HAP-1 (cell line): ENCODE measurements around the gene GATA5.

ENCODE experiments used
- DNase-seq, 2 experiments: peaks; one replicate each; pipeline ENCODE4 v3.0.0-alpha.2; 2016 to 2020; ENCODE audit warnings: low spot score in 2 of 2
- H3K27me3 ChIP-seq: fragments of 250-450 bp; sonication (Bioruptor Pico); 2 replicates; pipeline ENCODE4 v1.5.1; 2020; ENCODE audit warnings: low read depth, mild to moderate bottlenecking, moderate library complexity
- H3K36me3 ChIP-seq: fragments of 250-450 bp; sonication (Bioruptor Pico); replicated peaks from 2 replicates; pipeline ENCODE4 v1.5.1; 2020; ENCODE audit warnings: mild to moderate bottlenecking
- H3K4me1 ChIP-seq: fragments of 250-450 bp; sonication (Bioruptor Pico); 2 replicates; pipeline ENCODE4 v1.5.1; 2020; ENCODE audit warnings: mild to moderate bottlenecking
- H3K4me3 ChIP-seq: fragments of 250-450 bp; sonication (Bioruptor Pico); 2 replicates; pipeline ENCODE4 v1.5.1; 2020; ENCODE audit warnings: mild to moderate bottlenecking, moderate library complexity
- H3K9me3 ChIP-seq: fragments of 250-450 bp; sonication (Bioruptor Pico); 2 replicates; pipeline ENCODE4 v1.5.1; 2020; ENCODE audit warnings: mild to moderate bottlenecking, moderate library complexity
- in situ Hi-C: fragments of 300-500 bp; cut with MboI; formaldehyde crosslinking; loops from 3 replicates; pipeline ENCODE4 v1.14.3; 2020; ENCODE audit warnings: low sequenced_read_pairs, inconsistent platforms, mixed read lengths

Gene GATA5

DNA sequence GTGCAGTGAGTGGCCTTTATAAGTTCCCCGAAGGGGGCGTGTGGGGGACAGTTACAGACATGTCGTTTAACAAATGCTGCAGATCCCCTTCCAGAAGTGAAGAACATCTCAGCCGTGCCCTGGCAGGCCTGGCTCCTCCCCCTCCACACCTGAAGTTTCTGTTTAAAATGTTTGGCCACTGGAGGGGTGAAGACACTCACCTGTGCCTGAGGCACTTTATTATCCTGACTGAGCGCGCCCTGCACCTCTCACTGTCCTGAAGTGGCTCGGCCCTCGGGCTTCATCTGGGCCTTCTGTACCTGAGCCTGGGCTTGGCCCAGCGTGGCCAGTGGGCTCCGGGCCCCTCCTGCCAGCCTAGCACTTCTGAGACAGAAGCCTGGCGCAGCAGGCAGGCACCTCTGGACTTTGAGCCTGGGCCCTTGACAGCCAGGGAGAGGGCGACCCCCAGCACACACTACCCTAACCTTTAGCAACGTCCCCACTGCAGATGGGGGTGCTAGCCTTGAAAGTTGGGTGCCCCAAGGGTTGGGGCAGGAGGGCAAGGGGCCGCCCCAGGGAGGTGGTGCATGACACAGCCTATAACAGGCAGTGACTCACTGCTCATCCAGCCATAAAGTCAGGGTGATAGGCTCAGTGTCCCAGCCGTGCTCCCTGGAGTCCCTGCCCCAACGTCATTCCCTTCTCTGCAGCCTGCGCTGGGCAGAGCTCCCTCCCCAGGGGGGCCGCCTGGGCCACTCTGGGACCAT is 13.6 kb upstream of the GATA5 start:
- no peak for DNase-seq
- Histone ChIP-seq H3K36me3 (no peaks in the 10 kb centered on the region), H3K4me1 (no peaks in the 10 kb centered on the region), H3K9me3 (no peaks in the 10 kb centered on the region), H3K4me3 (no peak overlapping the region), H3K27me3 (peaks cover 30% of the 10 kb centered on the region)
- in situ Hi-C loops: no loop called here

DNA sequence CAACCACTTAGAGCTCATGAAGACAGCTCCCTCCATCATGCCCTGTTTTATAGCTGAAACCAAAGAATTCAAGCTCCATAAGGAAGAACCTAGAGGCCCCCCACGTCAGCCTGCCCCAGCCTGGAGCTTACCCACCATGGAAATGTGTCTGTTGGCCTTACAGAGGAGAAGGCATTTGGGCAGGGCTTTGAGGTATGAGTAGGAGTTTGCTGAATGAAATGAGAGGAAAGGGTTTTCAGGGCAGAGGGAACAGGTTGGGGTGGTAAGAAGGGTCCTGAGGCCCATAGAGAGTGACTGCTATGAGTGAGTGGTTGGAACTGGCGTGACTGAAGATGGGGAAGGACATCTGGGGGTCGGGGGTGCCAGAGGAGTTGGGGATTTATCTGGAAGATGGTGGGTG is 12.7 kb upstream of the GATA5 start:
- DNase-seq: no peak
- in situ Hi-C loops: no loop called here
- H3K4me1 ChIP-seq: no peaks in the 10 kb centered on the region
- no peaks in the 10 kb centered on the region for H3K9me3 ChIP-seq
- H3K4me3 ChIP-seq: no peak overlapping the region
- peaks cover 32% of the 10 kb centered on the region for H3K27me3 ChIP-seq
- no peaks in the 10 kb centered on the region for H3K36me3 ChIP-seq

DNA sequence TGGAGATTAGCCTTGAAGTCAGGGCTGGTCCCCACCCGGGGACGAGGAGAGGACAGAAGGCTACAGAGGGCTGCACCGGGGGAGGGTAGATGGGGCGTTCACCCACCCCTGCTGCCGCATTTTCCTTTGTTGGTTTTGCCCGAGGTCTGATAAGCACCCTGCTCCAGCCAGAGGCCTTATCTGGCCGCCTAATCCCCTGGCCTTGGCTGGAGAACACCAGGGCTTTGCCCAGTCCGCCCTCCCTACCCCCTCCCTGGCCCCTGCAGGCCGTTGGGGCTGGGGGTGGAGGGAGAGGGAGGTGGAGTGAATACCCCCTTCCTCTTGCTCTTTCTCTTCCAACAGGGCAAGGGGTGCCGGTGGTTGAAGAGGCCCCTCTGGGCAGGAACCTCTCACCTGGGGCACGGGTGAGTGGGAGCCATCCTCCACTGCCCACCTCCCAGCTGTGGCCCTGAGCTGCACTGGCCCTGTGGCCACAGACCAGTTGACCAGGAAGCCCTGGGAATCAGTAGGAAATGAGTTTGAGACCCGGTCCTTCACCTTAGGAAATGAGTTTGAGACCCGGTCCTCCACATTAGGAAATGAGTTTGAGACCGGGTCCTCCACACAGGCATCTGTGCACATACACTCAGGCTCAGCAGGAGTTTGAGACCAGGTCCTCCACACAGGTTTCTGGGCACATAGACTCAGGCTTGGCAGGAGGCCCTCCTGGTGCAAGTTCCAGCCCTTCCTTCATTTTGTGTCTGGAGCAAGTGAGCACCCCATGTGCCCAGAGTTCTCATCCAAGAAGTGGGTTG is 12.0 kb upstream of the GATA5 start:
- DNase-seq: no peak
- no peaks in the 10 kb centered on the region for H3K4me1 ChIP-seq
- H3K9me3 ChIP-seq: no peaks in the 10 kb centered on the region
- in situ Hi-C loops: no loop called here
- no peak overlapping the region for H3K4me3 ChIP-seq
- H3K36me3 ChIP-seq: no peaks in the 10 kb centered on the region
- peaks cover 39% of the 10 kb centered on the region for H3K27me3 ChIP-seq

DNA sequence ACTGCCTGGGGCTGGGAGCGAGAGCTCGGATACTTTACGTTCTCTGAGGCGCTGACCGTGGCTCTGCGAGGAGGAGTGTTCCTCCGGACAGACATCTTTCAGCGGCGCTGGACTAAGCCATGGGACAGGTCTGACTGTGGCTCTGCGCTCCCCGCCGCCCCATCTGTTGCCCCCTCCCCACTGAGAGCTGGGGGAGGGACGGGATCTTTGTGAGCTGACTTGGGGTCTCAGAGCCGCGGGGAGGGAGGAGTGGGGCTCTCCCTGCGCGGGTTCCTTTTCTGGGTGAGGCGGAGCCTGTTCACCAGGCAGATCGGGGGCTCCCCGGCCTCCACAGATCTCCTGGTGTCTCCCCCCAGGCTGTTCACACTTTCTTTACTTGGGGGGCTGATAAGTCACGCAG is 11.3 kb upstream of the GATA5 start:
- no peaks in the 10 kb centered on the region for H3K4me1 ChIP-seq

DNA sequence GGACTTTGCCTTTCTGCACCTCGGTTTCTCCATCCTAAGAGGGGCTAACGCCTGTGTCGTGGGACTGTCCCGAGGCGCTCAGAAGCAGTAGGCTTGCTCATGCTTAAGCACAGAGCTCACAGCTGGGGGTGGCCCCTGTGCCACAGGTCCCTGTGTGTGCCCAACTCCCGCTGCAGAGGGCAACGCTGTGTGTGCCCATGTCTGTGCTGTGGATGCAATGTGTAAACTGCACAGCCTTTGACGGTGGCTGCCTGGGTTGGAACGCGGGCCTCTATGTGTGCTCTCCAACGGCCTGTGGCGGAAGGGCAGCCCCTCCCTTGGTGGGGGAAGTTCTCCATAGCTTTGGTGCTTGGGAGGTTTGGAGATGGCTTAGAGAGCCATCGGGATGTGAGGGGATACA is 10.7 kb upstream of the GATA5 start:
- in situ Hi-C loops: no loop called here
- H3K36me3 ChIP-seq: no peaks in the 10 kb centered on the region
- H3K9me3 ChIP-seq: no peaks in the 10 kb centered on the region
- DNase-seq: no peak
- H3K27me3 ChIP-seq: peaks cover 46% of the 10 kb centered on the region
- no peak overlapping the region for H3K4me3 ChIP-seq
- H3K4me1 ChIP-seq: no peaks in the 10 kb centered on the region

More for the DNA sequence above, 11.3 kb upstream of the GATA5 start:
- Histone ChIP-seq H3K4me3 (no peak overlapping the region), H3K36me3 (no peaks in the 10 kb centered on the region), H3K9me3 (no peaks in the 10 kb centered on the region), H3K27me3 (peaks cover 44% of the 10 kb centered on the region)
- DNase-seq: no peak
- in situ Hi-C loops: no loop called here

DNA sequence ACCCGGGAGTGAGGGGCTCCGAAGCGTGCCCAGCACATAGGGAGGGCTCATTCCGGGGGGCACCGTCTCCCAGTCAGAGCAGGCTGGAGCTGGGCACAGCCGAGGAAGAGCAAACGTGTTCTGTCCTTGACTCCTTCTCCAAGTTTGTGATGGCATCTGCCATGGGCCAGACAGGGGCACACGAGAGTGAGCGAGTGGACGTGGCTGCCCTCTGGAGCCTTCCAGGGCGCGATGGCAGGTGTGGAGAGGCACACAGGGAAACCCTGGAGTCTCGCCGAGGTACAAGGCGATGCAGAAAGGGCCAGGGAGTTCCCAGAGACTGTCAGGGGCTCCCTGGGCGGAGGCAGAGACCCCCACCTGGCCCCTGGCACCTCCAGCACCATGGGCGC is 9.9 kb upstream of the GATA5 start:
- H3K27me3 ChIP-seq: peaks cover 46% of the 10 kb centered on the region
- no peaks in the 10 kb centered on the region for H3K9me3 ChIP-seq
- H3K4me3 ChIP-seq: no peak overlapping the region
- in situ Hi-C loops: no loop called here
- H3K36me3 ChIP-seq: no peaks in the 10 kb centered on the region
- DNase-seq: no peak
- H3K4me1 ChIP-seq: no peaks in the 10 kb centered on the region

DNA sequence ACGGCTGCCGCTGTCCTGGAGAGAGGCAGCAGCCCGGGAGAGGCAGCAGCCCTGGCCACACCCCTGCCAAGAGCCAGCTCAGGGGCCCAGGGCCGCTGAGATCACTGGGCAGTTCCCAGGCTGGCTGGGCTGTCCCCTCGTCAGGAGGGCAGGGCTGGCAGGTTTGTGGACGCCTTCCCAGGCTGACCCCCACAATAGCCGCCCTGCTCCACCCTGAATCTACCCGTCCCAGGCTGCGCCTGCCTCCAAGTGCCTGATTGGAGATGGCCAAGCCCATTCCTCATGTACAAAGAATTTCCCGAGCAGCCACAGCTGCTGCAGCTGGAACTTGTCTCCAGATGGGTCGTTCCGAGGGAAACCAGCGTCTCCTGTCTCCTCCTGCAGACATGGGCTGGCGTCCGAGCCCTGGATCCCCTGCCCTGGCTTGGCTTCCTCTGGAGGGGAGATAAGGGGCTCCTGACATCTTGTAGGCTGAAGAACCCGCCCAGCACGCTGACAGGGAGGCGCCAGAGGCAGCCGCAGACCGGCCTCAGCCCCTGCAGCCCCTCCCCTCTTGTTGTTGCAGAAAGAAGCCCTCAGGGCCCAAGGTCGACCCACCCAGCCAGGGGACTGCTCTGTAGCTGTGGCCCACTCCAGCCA is 9.4 kb upstream of the GATA5 start:
- peaks cover 45% of the 10 kb centered on the region for H3K27me3 ChIP-seq
- no peak overlapping the region for H3K4me3 ChIP-seq
- no peaks in the 10 kb centered on the region for H3K36me3 ChIP-seq
- no peaks in the 10 kb centered on the region for H3K9me3 ChIP-seq
- no peaks in the 10 kb centered on the region for H3K4me1 ChIP-seq
- in situ Hi-C loops: no loop called here
- DNase-seq: no peak

DNA sequence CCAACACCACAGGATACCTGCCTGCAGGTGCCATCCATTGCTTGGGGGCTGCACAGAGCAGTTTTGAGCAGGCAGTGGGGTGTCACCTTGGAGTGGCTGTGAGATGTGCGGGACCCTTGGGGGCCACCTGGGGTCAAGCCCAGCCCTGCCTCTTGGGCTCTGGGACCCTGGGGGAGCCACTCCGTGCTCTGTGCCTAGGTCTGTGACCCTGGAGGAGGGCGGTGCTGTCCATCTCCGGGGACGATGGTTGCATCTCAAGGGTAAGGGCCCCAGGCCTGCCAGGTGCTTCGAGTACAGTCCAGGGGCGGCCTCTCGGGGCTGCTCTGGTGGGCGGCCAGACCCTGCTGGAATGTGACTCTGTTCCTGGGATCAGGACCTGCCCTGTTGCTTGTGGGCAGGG is 8.7 kb upstream of the GATA5 start:
- H3K27me3 ChIP-seq: peaks cover 44% of the 10 kb centered on the region
- H3K4me1 ChIP-seq: no peaks in the 10 kb centered on the region
- no peak overlapping the region for H3K4me3 ChIP-seq
- H3K36me3 ChIP-seq: no peaks in the 10 kb centered on the region
- no peak for DNase-seq
- in situ Hi-C loops: no loop called here
- no peaks in the 10 kb centered on the region for H3K9me3 ChIP-seq

DNA sequence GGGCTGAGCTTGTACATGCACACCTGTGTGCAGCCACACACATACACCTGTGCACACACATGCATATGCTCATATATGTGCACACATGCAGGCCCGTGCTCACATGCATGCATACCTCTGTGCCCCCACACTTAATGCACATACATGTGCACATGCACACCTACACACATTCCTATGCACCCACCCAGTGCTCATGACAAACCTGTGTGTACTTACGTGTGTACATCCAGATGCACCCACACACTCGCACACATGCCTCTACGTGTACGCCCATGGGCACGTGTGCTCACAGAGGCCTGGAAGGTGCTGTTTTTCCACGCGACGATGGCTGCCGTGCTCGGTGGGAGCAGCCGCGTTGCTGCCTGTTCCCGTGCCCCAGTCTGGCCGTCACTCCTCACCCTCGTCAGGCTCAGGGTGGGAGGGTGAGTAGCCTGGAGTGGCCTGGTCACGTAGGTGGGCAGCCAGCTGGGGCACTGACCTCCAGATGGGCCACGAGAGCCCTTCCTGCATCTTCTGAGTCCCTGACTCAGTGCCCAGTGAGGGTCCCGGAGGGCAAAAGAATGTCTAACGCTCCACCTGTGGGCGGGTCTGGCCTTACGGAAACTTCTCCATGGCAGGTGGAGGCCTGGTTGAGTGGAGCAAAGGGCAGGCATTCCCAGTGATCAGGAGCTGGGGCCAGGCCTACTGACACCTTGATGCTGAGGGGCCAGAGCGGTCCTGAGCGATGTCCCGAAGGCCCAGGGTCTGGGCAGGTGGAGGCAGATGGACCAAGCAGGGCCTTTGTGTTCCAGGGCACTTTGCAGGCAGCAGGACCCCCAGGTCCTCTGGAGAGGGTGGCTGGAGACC is 8.0 kb upstream of the GATA5 start:
- H3K4me1 ChIP-seq: no peaks in the 10 kb centered on the region
- H3K36me3 ChIP-seq: no peaks in the 10 kb centered on the region
- DNase-seq: no peak
- H3K27me3 ChIP-seq: peaks cover 50% of the 10 kb centered on the region
- no peaks in the 10 kb centered on the region for H3K9me3 ChIP-seq
- no peak overlapping the region for H3K4me3 ChIP-seq
- in situ Hi-C loops: no loop called here

DNA sequence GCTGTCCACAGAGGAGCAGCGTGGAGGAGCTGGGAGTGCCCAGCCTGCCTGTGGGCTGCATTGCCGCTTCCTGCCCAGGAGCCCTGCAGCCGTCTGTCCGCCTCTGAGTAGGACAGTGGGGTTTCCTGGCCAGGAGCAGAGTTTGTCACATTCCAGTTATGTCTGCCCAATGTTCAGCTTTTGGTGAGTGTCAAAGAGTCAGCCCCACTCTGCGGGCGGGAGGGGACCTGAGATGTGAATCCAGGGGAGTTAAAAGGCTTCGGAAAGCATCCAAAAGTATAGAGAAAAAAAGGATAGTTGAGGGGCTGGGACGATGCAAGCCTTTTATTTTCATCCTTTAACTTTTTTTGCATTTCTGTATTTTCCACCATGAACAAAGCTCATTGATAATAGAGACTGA is 7.2 kb upstream of the GATA5 start:
- DNase-seq: no peak
- H3K4me3 ChIP-seq: no peak overlapping the region
- H3K27me3 ChIP-seq: peaks cover 53% of the 10 kb centered on the region
- in situ Hi-C loops: no loop called here
- no peaks in the 10 kb centered on the region for H3K9me3 ChIP-seq
- H3K36me3 ChIP-seq: no peaks in the 10 kb centered on the region
- no peaks in the 10 kb centered on the region for H3K4me1 ChIP-seq

DNA sequence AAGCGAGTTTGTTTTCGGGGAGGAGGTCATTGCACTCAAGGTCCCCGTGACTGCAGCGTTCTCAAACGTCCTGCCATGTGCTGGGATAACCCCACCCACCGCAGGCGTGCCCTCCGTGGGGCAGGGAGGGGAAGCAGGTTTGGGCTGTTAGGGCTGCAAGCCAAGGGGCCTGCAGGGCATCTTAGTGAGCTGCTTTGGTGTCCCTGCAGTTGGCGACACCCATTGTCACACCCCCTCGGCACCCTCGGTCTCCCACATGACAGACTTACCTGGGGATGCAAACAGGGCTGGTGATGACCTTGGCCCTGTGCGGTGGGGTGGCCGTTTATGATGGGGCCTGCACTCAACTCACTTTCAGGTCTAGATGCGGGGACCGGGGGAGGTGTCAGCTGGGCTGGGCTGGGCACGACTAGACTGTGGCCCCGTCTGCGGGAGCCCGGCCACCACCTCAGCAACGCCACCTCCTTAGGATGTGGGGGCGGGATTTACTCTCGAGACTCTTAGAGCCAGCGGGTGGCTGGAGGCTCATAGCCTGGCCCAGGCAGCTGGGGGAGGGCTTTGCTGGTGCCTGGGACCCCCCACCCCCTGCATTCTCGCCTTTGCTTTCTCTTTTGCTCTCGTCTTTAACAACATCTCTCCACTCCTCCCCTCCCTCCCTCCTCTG is 6.5 kb upstream of the GATA5 start:
- H3K4me3 ChIP-seq: no peak overlapping the region
- no peaks in the 10 kb centered on the region for H3K36me3 ChIP-seq
- H3K9me3 ChIP-seq: no peaks in the 10 kb centered on the region
- in situ Hi-C loops: no loop called here
- no peaks in the 10 kb centered on the region for H3K4me1 ChIP-seq
- no peak for DNase-seq
- peaks cover 54% of the 10 kb centered on the region for H3K27me3 ChIP-seq

DNA sequence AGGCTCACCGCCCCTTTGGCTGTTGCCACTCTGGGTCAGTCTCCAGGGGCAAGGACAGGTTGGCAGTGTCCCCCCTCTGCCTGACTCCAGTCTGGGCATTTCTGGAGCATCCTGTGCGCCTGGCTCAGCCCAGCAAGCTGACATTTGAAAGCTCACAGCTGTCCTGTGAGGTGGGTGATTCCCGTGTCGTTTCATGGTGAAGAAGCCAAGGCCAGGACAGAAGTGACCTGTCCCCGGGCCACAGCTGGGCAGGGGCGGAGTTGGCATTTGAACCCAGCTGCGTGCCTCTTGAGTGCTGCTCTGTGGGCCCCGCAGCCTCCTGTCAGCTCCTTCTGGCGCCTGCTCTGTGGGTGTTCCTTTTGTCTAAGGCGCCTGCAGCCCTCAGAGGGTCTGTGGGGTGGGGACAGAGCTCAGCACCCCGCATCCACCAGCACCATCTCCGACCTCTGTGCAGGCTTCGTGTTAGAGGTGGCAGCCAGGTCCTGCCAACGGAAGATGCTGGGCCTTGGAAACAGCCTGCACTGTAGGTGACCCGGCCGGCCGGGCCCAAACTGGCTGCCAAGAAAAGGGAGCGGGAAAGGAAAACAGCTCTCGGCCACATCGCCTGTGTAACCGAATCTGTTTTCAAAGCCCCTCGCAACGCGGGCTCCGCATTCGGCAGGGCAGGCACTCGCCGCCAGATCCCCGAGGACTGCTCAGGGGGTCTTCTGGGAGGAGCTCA is 5.8 kb upstream of the GATA5 start:
- Histone ChIP-seq H3K9me3 (no peaks in the 10 kb centered on the region), H3K4me1 (no peaks in the 10 kb centered on the region), H3K36me3 (no peaks in the 10 kb centered on the region), H3K4me3 (no peak overlapping the region), H3K27me3 (peaks cover 49% of the 10 kb centered on the region)
- DNase-seq: no peak
- in situ Hi-C loops: no loop called here

DNA sequence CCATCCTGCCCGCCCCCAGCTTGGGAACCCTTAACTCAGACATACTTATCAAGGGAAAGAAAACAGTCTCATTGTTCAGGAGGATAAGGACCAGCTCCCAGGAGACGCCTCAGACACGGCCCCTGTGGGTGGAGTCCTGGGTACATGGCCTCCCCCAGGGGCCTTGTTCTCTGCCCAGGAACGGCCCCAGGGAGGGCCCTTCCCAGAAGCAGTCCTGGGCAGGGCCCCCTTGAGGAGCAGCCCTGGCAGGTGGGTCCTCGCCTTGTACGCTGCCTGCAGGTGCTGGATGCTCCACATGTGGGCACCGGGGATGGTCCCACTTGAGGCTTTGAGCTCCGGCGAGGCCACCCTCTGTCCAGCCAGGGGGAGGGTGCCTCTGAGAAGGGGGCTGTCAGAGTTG is 4.5 kb upstream of the GATA5 start:
- Histone ChIP-seq H3K36me3 (no peaks in the 10 kb centered on the region), H3K9me3 (no peaks in the 10 kb centered on the region), H3K4me1 (no peaks in the 10 kb centered on the region), H3K27me3 (peaks cover 51% of the 10 kb centered on the region), H3K4me3 (no peak overlapping the region)
- in situ Hi-C loops: no loop called here
- no peak for DNase-seq
